MCF 10A (cell line): Measurements from ENCODE around the gene ERN2. TPM values are rescaled to one million over a fixed set of nuclear protein-coding genes. Genes with fewer than 3 reads are reported as not detected.
A peak's percentile ranks its signal among the peaks of the same experiment; 100 is the strongest.

ENCODE experiments used
- BruUV-seq: library from RNA; stranded (reverse); fragments of 400-500 nt; replicated peaks from 2 replicates; lab custom pipeline; 2021; lab: Mats Ljungman, UMichigan
- CTCF ChIA-PET: fragments of 300-600 bp; sonication (Branson Sonifier 250); formaldehyde crosslinking; extraction: SDS; loops from one replicate; lab custom pipeline; 2021; ENCODE audit warnings: antibody characterized with exemption, inconsistent platforms; lab: Yijun Ruan, JAX
- POLR2A ChIA-PET: fragments of 300-600, 350-650 bp; sonication (Branson Sonifier 250); formaldehyde crosslinking; extraction: SDS; loops from one replicate; lab custom pipeline; 2020; ENCODE audit warnings: antibody characterized with exemption, inconsistent platforms; lab: Yijun Ruan, JAX
- DNase-seq: peaks from one replicate; pipeline ENCODE4 v3.0.0-alpha.2; 2018; ENCODE audit not compliant: unreplicated experiment
- H3K27ac Mint-ChIP-seq: one replicate; pipeline ENCODE4 v1.8.0; 2022; ENCODE audit warnings: mild to moderate bottlenecking, low read depth, mixed read lengths; ENCODE audit not compliant: unreplicated experiment
- H3K27me3 Mint-ChIP-seq: one replicate; pipeline ENCODE4 v1.8.0; 2022; ENCODE audit warnings: mixed read lengths; ENCODE audit not compliant: insufficient read depth, unreplicated experiment
- H3K36me3 Mint-ChIP-seq: one replicate; pipeline ENCODE4 v1.8.0; 2022; ENCODE audit warnings: mild to moderate bottlenecking, moderate library complexity, mixed read lengths; ENCODE audit not compliant: insufficient read depth, unreplicated experiment
- H3K4me1 Mint-ChIP-seq: one replicate; pipeline ENCODE4 v1.8.0; 2022; ENCODE audit warnings: mixed read lengths; ENCODE audit not compliant: insufficient read depth, unreplicated experiment
- H3K4me3 Mint-ChIP-seq: one replicate; pipeline ENCODE4 v1.8.0; 2022; ENCODE audit warnings: mild to moderate bottlenecking, moderate library complexity, mixed read lengths; ENCODE audit not compliant: unreplicated experiment
- H3K9me3 Mint-ChIP-seq: one replicate; pipeline ENCODE4 v1.8.0; 2022; ENCODE audit warnings: mixed read lengths; ENCODE audit not compliant: unreplicated experiment
- CTCF ChIP-seq: fragments of 200-600 bp; IDR thresholded peaks from one replicate; pipeline ENCODE4 v1.8.0; 2022; ENCODE audit warnings: antibody characterized with exemption, mild to moderate bottlenecking; ENCODE audit not compliant: unreplicated experiment
- intact Hi-C: fragments of 100-400 bp; cut with micrococcal nuclease; formaldehyde crosslinking; loops from 2 replicates; pipeline ENCODE4 v1.14.1; 2022
- total RNA-seq: library from RNA; stranded (reverse); gene quantifications from 2 replicates; pipeline ENCODE4 v1.2.3, GENCODE V29; 2022

ERN2 gene
- total RNA-seq, 1 experiment from 2014 or later, result not detected

GRCh38 chr16:23689442-23690187 lies 23.4 kb downstream of the ERN2 start:
- H3K9me3 Mint-ChIP-seq, result no peaks in the 10 kb centered on the region
- H3K27ac Mint-ChIP-seq, result no peak overlapping the region
- no peaks in the 10 kb centered on the region for H3K27me3 Mint-ChIP-seq
- ChIA-PET CTCF (interaction anchor here (0.6 to 1.7 kb wide), 4 partner anchors 10 to 811 kb away, joined by 3 to 6 read pairs (median 3); partner anchors contain the start of gene PLK1), POLR2A (no interaction called here)
- peaks cover 21% of the 10 kb centered on the region for H3K36me3 Mint-ChIP-seq
- no peak for DNase-seq
- TSS peak; percentile 54 for BruUV-seq
- no peak for TF ChIP-seq CTCF
- H3K4me1 Mint-ChIP-seq, result no peaks in the 10 kb centered on the region
- intact Hi-C loops, result no loop called here
- no peak overlapping the region for H3K4me3 Mint-ChIP-seq

- no peak for DNase-seq
- POLR2A ChIA-PET, result interaction anchor here (0.6 kb wide), 1 partner anchor 459 kb away, joined by 3 read pairs; no protein-coding TSS in a partner anchor
- Mint-ChIP-seq H3K4me3 (no peak overlapping the region), H3K27me3 (no peaks in the 10 kb centered on the region), H3K9me3 (no peaks in the 10 kb centered on the region), H3K4me1 (peaks cover 2% of the 10 kb centered on the region), H3K27ac (peak overlapping the region; percentile 9), H3K36me3 (peaks cover 27% of the 10 kb centered on the region)
- BruUV-seq, result no TSS peak
- CTCF ChIA-PET, result interaction anchor here (0.6 to 1.2 kb wide), 6 partner anchors 9 to 479 kb away, joined by 3 to 5 read pairs (median 3); no protein-coding TSS in a partner anchor
- no peak for TF ChIP-seq CTCF
- intact Hi-C loops, result no loop called here
Measured at GRCh38 chr16:23687034-23687808, 25.8 kb downstream of the ERN2 start.

DNA sequence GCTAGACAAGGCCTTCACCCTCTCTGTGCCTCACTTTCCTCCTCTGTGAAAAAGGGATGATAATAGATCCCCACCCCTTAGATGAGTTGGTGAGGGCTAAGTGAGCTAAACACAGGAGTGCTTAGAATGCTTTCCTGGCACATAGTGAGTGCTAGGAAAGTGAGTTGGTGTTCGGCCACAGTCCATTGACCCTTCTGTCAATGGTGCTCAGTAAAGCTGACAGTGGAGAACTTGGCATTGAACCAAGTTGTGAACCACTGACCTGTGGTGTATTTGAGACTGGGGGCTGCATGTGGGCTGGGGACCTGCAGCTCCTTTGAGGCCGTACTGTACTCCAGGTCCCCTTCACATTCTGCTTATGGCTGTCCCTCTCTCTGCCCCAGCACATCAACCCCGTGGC lies 29.5 kb downstream of the ERN2 start:
- no peak for DNase-seq
- H3K36me3 Mint-ChIP-seq, result peaks cover 21% of the 10 kb centered on the region
- no peak overlapping the region for H3K4me3 Mint-ChIP-seq
- H3K4me1 Mint-ChIP-seq, result peaks cover 19% of the 10 kb centered on the region
- POLR2A ChIA-PET, result no interaction called here
- no peaks in the 10 kb centered on the region for H3K27me3 Mint-ChIP-seq
- BruUV-seq, result no TSS peak
- H3K9me3 Mint-ChIP-seq, result no peaks in the 10 kb centered on the region
- CTCF ChIA-PET, result interaction anchor here (1.1 to 1.7 kb wide), 2 partner anchors 44 to 354 kb away, joined by 3 to 4 read pairs; no protein-coding TSS in a partner anchor
- H3K27ac Mint-ChIP-seq, result no peak overlapping the region
- TF ChIP-seq CTCF, result no peak
- intact Hi-C loops, result no loop called here

- H3K27ac Mint-ChIP-seq, result no peak overlapping the region
- no peaks in the 10 kb centered on the region for H3K27me3 Mint-ChIP-seq
- H3K4me3 Mint-ChIP-seq, result no peak overlapping the region
- ChIA-PET POLR2A (interaction anchor here (1.0 kb wide), 1 partner anchor 13 kb away, joined by 4 read pairs; no protein-coding TSS in a partner anchor), CTCF (no interaction called here)
- no peak for TF ChIP-seq CTCF
- no peaks in the 10 kb centered on the region for H3K9me3 Mint-ChIP-seq
- peaks cover 20% of the 10 kb centered on the region for H3K36me3 Mint-ChIP-seq
- intact Hi-C loops, result no loop called here
- peak; percentile 80 for DNase-seq
- H3K4me1 Mint-ChIP-seq, result peaks cover 19% of the 10 kb centered on the region
- BruUV-seq, result no TSS peak
Measured at GRCh38 chr16:23682181-23682580, 30.8 kb downstream of the ERN2 start.
